Activated CD8-positive, alpha-beta T cell treated with anti-CD3 and anti-CD28 coated beads for 36 hours (primary cell): ENCODE measurements around the gene NDFIP1. TPM values are rescaled to one million over a fixed set of nuclear protein-coding genes. Genes with fewer than 3 reads are reported as not detected.
"Not testable (repeated sequence)": the region's sequence is repeated elsewhere in the genome, so short reads cannot be mapped to it uniquely, and the experiment has no call there.

ENCODE experiments used
- ATAC-seq: fragments of 200-7000 bp; cut with Tn5 transposase; one replicate; pipeline ENCODE4 v1.10.0; 2021; ENCODE audit warnings: mild to moderate bottlenecking, moderate library complexity
- CTCF ChIA-PET: fragments of 350-600 bp; sonication (Branson Sonifier 250); formaldehyde crosslinking; loops from one replicate; lab custom pipeline; 2021; ENCODE audit warnings: antibody characterized with exemption; lab: Charles Lee
- POLR2A ChIA-PET: fragments of 350-600 bp; sonication (Branson Sonifier 250); formaldehyde crosslinking; loops from one replicate; lab custom pipeline; 2021; ENCODE audit warnings: antibody characterized with exemption; lab: Charles Lee
- DNase-seq: peaks from one replicate; pipeline ENCODE4 v3.0.0-alpha.2; 2020
- H3K27ac Mint-ChIP-seq: one replicate; pipeline ENCODE4 v1.8.0; 2021; ENCODE audit warnings: mild to moderate bottlenecking, mixed read lengths
- H3K27me3 Mint-ChIP-seq: one replicate; pipeline ENCODE4 v1.8.0; 2021; ENCODE audit warnings: mixed read lengths
- H3K36me3 Mint-ChIP-seq: one replicate; pipeline ENCODE4 v1.8.0; 2021; ENCODE audit warnings: low read depth, mixed read lengths
- H3K4me1 Mint-ChIP-seq: one replicate; pipeline ENCODE4 v1.8.0; 2021; ENCODE audit warnings: low read depth, mixed read lengths
- H3K4me3 Mint-ChIP-seq: one replicate; pipeline ENCODE4 v1.8.0; 2021; ENCODE audit warnings: mild to moderate bottlenecking, moderate library complexity, mixed read lengths
- H3K9me3 Mint-ChIP-seq: one replicate; pipeline ENCODE4 v1.8.0; 2021; ENCODE audit warnings: mixed read lengths
- intact Hi-C: fragments of 100-400 bp; cut with micrococcal nuclease; formaldehyde crosslinking; loops from one replicate; pipeline ENCODE4 v1.10.0; 2022
- total RNA-seq, 2 experiments: library from RNA; stranded (reverse); gene quantifications; one replicate each; pipeline ENCODE4 v1.2.3, GENCODE V29; 2021
- TF ChIP-seq, protein P1 (sequence below): fragments of 200-600 bp; IDR thresholded peaks from one replicate; pipeline ENCODE4 v1.8.0; 2022; ENCODE audit warnings: antibody characterized with exemption, mild to moderate bottlenecking

NDFIP1 gene
- total RNA-seq, 2 experiments from 2014 or later: 93.8 to 96.9 TPM

DNA sequence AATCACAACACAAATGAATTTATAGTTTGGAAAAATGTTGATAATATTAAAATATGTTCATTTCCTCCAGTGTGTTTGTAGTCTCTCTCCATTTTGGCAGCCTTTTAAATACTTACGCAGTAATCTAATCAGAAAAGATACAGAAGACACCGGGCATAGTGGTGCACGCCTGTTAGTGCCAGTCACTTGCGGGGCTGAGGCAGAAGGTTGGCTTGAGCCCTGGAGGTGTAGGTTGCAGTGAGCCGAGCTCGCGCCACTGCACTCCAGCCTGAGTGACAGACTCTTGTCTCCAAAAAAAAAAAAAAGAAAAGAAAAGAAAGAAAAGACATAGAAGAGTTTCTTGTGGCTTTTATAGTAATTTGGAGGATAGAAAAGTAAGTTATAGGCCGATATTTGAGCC is 41.9 kb downstream of the NDFIP1 start:
- ChIA-PET POLR2A (no interaction called here), CTCF (interaction anchor here (1.5 to 17.6 kb wide), 3 partner anchors 15 to 190 kb away, joined by 5 to 592 read pairs (median 6); partner anchors contain the start of gene GNPDA1)
- H3K27ac Mint-ChIP-seq: no peak overlapping the region
- TF ChIP-seq, protein P1, sequence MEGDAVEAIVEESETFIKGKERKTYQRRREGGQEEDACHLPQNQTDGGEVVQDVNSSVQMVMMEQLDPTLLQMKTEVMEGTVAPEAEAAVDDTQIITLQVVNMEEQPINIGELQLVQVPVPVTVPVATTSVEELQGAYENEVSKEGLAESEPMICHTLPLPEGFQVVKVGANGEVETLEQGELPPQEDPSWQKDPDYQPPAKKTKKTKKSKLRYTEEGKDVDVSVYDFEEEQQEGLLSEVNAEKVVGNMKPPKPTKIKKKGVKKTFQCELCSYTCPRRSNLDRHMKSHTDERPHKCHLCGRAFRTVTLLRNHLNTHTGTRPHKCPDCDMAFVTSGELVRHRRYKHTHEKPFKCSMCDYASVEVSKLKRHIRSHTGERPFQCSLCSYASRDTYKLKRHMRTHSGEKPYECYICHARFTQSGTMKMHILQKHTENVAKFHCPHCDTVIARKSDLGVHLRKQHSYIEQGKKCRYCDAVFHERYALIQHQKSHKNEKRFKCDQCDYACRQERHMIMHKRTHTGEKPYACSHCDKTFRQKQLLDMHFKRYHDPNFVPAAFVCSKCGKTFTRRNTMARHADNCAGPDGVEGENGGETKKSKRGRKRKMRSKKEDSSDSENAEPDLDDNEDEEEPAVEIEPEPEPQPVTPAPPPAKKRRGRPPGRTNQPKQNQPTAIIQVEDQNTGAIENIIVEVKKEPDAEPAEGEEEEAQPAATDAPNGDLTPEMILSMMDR: no peak
- DNase-seq: no peak
- intact Hi-C loops: no loop called here
- H3K4me1 Mint-ChIP-seq: peaks cover 5% of the 10 kb centered on the region
- no peak for ATAC-seq
- peaks cover 38% of the 10 kb centered on the region for H3K36me3 Mint-ChIP-seq
- no peaks in the 10 kb centered on the region for H3K9me3 Mint-ChIP-seq
- no peak overlapping the region for H3K4me3 Mint-ChIP-seq
- H3K27me3 Mint-ChIP-seq: no peaks in the 10 kb centered on the region

DNA sequence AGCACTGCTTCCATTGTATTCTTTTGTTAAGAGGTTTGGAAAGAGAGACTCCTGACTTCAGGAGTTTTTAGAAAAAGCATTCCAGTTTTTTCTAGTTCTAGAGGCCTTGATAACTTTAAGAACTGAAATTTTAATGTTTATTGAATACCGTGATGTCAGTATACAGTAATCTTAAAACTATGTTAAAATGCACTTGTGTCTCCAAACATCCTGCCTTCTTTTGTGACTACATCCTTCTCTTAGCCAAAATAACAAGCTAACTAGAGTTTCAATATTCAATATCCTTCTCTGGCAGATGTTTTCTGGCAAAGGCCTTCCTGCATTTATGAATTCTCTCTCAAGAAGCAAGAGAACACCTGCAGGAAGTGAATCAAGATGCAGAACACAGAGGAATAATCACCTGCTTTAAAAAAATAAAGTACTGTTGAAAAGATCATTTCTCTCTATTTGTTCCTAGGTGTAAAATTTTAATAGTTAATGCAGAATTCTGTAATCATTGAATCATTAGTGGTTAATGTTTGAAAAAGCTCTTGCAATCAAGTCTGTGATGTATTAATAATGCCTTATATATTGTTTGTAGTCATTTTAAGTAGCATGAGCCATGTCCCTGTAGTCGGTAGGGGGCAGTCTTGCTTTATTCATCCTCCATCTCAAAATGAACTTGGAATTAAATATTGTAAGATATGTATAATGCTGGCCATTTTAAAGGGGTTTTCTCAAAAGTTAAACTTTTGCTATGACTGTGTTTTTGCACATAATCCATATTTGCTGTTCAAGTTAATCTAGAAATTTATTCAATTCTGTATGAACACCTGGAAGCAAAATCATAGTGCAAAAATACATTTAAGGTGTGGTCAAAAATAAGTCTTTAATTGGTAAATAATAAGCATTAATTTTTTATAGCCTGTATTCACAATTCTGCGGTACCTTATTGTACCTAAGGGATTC is 43.1 kb downstream of the NDFIP1 start:
- intact Hi-C loops: no loop called here
- no peaks in the 10 kb centered on the region for H3K9me3 Mint-ChIP-seq
- peaks cover 15% of the 10 kb centered on the region for H3K4me1 Mint-ChIP-seq
- peak; percentile 78 for DNase-seq
- peak; percentile 77 for ATAC-seq
- ChIA-PET POLR2A (interaction anchor here (0.6 to 0.8 kb wide), 2 partner anchors 20 to 383 kb away, joined by 3 read pairs; no protein-coding TSS in a partner anchor), CTCF (interaction anchor here (0.6 to 17.6 kb wide), 23 partner anchors 8 to 540 kb away, joined by 3 to 592 read pairs (median 3); partner anchors contain the start of gene GNPDA1)
- H3K27me3 Mint-ChIP-seq: no peaks in the 10 kb centered on the region
- TF ChIP-seq, protein P1: peak; percentile 80
- peaks cover 34% of the 10 kb centered on the region for H3K36me3 Mint-ChIP-seq
- no peak overlapping the region for H3K4me3 Mint-ChIP-seq
- peak overlapping the region; percentile 25 for H3K27ac Mint-ChIP-seq

DNA sequence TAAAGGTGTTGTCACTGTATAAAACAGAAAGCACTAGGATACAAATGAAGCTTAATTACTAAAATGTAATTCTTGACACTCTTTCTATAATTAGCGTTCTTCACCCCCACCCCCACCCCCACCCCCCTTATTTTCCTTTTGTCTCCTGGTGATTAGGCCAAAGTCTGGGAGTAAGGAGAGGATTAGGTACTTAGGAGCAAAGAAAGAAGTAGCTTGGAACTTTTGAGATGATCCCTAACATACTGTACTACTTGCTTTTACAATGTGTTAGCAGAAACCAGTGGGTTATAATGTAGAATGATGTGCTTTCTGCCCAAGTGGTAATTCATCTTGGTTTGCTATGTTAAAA is 43.8 kb downstream of the NDFIP1 start:
- no peak overlapping the region for H3K27ac Mint-ChIP-seq
- ChIA-PET CTCF (interaction anchor here (0.6 to 17.6 kb wide), 14 partner anchors 9 to 539 kb away, joined by 3 to 592 read pairs (median 4); partner anchors contain the start of gene GNPDA1), POLR2A (interaction anchor here (0.6 to 0.8 kb wide), 2 partner anchors 20 to 382 kb away, joined by 3 read pairs; no protein-coding TSS in a partner anchor)
- no peaks in the 10 kb centered on the region for H3K9me3 Mint-ChIP-seq
- peaks cover 19% of the 10 kb centered on the region for H3K4me1 Mint-ChIP-seq
- no peaks in the 10 kb centered on the region for H3K27me3 Mint-ChIP-seq
- no peak for DNase-seq
- ATAC-seq: no peak
- peaks cover 30% of the 10 kb centered on the region for H3K36me3 Mint-ChIP-seq
- no peak overlapping the region for H3K4me3 Mint-ChIP-seq
- TF ChIP-seq, protein P1: no peak
- intact Hi-C loops: no loop called here

DNA sequence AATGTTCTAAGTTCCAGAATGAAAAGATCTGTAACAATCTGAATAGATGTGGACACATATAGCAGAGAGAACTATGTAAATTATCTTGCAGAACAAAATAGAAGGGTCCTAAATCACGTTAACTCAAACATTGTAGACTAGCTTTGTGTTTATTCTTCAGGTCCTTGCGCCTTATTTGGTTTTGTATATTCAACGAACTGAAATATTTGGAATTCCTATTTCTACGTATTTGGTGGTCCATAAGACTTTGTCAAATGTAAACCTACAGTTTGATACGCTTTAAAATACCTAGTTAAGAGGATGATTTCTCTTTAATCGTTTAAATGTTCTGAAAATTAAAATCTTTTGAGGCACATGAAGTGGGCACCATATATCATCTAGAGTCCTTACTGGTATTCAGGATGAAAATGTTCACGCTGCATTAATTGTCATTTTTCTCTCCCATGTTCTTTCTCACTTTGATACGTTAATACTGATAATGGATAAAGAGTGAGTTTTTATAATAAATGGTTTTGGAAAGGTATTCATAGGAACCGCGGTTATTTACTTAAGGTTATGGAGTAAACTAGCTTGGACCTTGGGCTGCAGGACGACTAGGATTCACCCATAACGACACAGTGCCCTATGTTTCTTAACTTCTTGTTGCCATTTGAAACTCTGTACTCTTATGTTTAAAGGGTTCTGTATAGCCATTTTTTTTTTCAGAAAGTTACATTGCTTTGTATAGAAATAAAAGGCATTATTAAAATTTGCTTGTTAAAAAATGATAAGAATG is 45.3 kb downstream of the NDFIP1 start:
- Mint-ChIP-seq H3K4me3 (no peak overlapping the region), H3K27ac (no peak overlapping the region), H3K27me3 (no peaks in the 10 kb centered on the region), H3K36me3 (peaks cover 29% of the 10 kb centered on the region), H3K9me3 (no peaks in the 10 kb centered on the region), H3K4me1 (peaks cover 19% of the 10 kb centered on the region)
- TF ChIP-seq, protein P1: no peak
- ChIA-PET POLR2A (no interaction called here), CTCF (interaction anchor here (0.6 to 17.6 kb wide), 5 partner anchors 150 to 545 kb away, joined by 3 to 592 read pairs (median 3); partner anchors contain the start of gene GNPDA1)
- intact Hi-C loops: no loop called here
- no peak for DNase-seq
- no peak for ATAC-seq

DNA sequence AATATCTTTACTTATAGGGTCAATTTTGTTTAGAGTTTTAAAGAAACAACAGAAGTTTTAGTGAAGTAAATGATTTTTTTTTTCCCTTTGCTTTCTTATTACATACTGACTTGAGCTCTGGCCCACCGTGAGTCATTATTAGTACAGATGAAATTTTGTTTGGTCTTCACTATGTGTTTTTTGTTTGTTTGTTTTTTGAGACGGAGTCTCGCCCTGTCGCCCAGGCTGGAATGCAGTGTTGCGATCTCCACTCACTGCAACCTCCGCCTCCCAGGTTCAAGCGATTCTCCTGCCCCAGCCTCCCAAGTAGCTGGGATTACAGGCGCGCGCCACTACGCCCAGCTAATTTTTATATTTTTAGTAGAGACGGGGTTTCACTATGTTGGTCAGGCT is 45.9 kb downstream of the NDFIP1 start:
- DNase-seq, POLR2A ChIA-PET, H3K9me3 Mint-ChIP-seq, intact Hi-C loops, H3K4me3 Mint-ChIP-seq, H3K27me3 Mint-ChIP-seq, H3K27ac Mint-ChIP-seq, ATAC-seq: not testable (repeated sequence)
- CTCF ChIA-PET: interaction anchor here (0.6 to 17.6 kb wide), 4 partner anchors 151 to 545 kb away, joined by 3 to 592 read pairs (median 3); partner anchors contain the start of gene GNPDA1
- Mint-ChIP-seq H3K4me1 (peaks cover 19% of the 10 kb centered on the region), H3K36me3 (peaks cover 27% of the 10 kb centered on the region)
